GM11168 (cell line): ENCODE results near the gene PJA2.
"Not testable (repeated sequence)": the region's sequence is repeated elsewhere in the genome, so short reads cannot be mapped to it uniquely, and the experiment has no call there.

ENCODE experiments used
- in situ Hi-C: fragments of 300-500 bp; cut with MboI; formaldehyde crosslinking; loops from one replicate; pipeline ENCODE4 v1.12.0; 2022; ENCODE audit warnings: low sequenced_read_pairs; ENCODE audit not compliant: unreplicated experiment

Gene PJA2

GRCh38 chr5:109409844-109410388 lies at the start of gene PJA2:
TSS of gene PJA2 (minus strand) at chr5:109409974. CDS start at chr5:109383433, 26,541 bp downstream.
- in situ Hi-C loops: no loop called here

GRCh38 chr5:109455598-109456096 lies 45.9 kb upstream of the PJA2 start:
- in situ Hi-C loops: loop anchor here (25.0 kb wide), 3 partner anchors 543 to 968 kb away; no protein-coding TSS in a partner anchor

DNA sequence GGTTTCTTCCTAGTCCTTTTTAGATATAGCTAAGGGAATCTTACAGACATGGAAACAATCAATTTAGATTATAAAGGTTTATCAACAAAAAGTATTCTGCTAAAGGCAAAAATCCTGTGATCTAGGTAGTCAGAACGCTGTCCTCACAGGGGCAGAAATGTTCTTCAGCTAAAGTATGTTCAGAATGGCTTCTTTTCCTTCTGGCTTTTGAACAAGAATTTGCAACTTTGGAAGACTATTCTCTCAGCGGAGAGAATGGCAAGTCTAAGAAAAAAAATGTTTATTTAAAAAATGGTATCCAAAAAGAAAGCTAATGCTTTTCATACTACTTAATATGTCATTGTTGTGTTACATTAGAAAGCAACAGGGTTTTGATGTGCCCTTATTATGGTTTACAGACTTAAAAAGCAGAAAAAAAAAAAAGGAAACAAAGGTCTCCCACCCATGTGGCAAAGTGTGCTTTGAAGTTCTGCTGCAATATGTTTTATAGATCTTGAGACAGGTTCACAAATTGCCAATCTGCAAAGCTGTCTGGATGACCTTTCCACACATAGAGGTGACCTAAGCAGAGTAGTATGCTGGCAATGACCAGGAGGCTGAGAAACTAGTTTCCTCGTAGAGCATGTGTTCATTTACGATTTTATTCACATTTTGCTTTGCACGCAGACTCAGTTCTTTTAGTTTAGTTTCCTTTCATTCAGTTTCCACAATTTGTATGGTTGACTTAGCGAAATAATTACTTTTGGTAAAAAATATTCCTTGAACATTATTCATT lies 45.1 kb upstream of the PJA2 start:
- in situ Hi-C loops: loop anchor here (25.0 kb wide), 3 partner anchors 543 to 968 kb away; no protein-coding TSS in a partner anchor

DNA sequence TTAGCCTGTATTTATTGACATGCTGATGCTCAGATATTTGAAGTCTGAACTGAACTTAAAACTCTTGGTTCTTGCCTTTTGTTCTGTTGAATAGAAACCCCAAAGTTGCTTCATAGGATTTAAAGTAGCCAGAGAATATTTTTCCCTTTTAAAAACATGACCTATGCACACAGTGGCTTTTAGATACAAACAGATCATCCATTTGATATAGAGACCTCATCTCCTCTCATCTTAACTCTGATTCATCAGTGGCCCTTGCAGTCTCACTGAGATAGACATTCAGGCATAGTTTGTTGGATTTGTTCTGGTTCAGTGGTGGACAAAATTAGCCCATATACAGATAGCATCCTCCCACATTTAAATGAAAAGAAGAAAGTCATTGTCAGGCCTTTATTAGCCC lies 43.5 kb upstream of the PJA2 start:
- in situ Hi-C loops: loop anchor here (25.0 kb wide), 3 partner anchors 541 to 966 kb away; no protein-coding TSS in a partner anchor

GRCh38 chr5:109452661-109453060 lies 42.9 kb upstream of the PJA2 start:
- in situ Hi-C loops: loop anchor here (25.0 kb wide), 3 partner anchors 540 to 965 kb away; no protein-coding TSS in a partner anchor

- in situ Hi-C loops: loop anchor here (25.0 kb wide), 3 partner anchors 539 to 964 kb away; no protein-coding TSS in a partner anchor
Observed at GRCh38 chr5:109451146-109451545, 41.4 kb upstream of the PJA2 start.

DNA sequence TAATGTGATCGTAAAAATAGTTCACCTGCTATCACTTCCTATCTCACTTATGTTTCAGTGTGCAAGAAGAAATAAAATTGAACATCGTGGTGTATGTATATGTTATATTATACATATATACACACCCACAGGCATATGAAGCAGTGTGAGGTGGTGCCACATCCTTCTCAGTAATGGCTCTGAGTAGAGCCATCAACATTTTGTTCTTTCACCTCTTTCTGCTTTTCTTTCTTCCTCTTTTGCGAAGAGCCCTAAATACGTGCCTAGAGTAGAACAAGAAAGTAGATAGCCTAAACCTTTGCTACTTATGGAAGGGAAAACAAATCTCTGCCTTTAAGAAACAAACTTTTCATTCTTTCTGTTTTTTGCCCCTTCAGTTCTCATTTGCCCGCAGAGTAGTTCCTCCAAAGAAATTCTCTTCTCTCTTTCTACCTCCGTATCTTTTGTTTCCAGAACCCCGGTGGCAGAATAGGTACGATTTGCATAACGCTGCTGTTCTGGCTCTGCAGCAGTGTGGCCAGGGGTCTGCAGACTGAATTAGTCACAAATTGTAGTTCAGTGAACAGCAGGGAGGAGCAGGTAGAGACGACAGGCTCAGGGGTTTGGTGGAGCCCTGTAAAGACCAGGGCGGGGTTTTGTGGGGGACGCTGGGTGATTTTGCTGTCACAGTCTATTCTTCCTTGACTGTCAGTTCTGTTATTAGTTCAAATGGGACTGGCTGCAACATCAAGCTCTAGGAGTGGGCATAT lies 40.5 kb upstream of the PJA2 start:
- in situ Hi-C loops: loop anchor here (25.0 kb wide), 3 partner anchors 538 to 963 kb away; no protein-coding TSS in a partner anchor

DNA sequence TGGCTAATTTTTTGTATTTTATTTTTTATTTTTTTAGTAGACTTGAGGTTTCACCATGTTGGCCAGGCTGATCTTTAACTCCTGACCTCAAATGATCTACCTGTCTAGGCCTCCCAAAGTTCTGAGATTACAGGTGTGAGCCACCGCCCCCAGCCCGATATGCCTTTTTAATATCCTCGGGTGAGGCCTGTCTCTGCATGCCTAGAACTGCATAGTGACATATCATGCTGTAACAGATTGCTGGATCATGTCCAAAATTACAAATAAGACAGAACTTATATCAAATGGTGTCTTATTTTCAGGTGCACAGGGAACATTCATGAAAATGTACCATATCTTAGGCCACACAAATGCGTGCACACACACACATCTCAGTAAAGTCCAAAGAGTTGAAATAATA lies 39.1 kb upstream of the PJA2 start:
- in situ Hi-C loops: no loop called here

DNA sequence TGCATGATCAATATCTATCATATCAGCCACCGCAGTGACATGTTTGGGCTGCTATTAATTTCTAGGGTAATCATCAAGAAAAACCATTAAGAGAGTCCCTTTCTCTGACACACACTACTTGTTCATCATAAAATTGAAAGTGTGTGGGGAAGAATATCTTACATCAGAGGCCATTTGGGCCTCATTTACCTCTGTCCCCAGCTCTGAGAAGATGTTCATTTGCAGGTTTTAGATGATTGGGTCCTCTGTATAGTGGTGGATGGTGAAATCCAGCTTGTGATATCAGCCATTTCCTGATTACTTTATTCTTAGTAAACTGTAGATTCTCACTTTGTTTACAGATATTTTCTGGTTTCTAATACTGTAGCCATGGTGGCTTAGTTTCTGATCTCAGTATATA lies 29.8 kb upstream of the PJA2 start:
- in situ Hi-C loops: no loop called here

GRCh38 chr5:109426075-109426474 lies 16.3 kb upstream of the PJA2 start:
- in situ Hi-C loops: no loop called here

GRCh38 chr5:109425521-109425920 lies 15.7 kb upstream of the PJA2 start:
- in situ Hi-C loops: not testable (repeated sequence)

DNA sequence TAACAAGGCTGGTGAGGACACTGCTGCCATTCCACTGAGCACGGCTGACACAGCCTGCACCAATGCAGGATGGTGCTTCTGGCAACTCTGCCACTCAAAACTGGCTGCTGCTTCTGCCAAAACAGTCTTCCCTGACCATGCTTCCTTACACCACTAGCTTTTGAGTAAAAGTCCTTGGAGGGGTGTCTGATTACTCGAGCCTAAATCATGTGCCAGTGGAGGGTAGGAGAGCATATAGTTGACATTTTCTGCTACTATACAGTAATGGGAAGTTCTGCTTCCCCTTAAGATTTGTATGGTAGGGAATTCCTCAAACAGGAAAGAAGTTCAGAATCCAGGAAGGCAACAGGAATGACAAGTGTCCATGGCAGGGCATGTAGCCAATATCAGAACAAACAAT lies 12.2 kb upstream of the PJA2 start:
- in situ Hi-C loops: no loop called here

DNA sequence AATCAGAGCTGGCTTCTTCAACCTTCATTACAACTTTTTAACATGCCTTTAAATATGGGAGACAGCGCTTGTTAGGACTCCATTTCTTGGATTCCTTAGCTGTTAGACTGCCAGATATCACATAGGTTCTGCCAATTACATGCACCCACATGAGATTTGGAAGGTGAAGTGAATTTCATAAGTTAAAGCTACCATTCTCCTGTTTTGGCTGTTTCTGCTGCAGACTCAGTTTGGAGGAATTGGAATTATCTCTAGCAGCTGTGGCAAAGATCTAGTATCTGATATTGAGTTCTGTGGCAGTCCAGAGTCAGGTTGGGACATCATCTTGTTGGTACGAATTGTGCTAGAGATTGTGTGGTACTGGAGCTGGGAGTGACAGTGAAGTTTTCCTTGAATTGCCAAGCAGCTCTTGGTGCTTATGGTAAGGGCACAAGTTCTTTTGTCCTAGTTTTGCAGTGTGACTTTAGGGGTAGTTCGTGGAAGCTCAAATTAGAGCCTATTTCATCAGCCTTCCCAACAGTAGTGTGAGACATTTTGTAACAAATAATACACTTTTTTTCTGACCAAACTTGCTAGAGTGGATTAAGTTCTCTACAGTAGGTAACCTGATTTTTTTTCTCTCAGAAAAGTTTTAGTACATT lies 9.1 kb upstream of the PJA2 start:
- in situ Hi-C loops: no loop called here

- in situ Hi-C loops: no loop called here
Observed at GRCh38 chr5:109416882-109417281, 7.1 kb upstream of the PJA2 start.

DNA sequence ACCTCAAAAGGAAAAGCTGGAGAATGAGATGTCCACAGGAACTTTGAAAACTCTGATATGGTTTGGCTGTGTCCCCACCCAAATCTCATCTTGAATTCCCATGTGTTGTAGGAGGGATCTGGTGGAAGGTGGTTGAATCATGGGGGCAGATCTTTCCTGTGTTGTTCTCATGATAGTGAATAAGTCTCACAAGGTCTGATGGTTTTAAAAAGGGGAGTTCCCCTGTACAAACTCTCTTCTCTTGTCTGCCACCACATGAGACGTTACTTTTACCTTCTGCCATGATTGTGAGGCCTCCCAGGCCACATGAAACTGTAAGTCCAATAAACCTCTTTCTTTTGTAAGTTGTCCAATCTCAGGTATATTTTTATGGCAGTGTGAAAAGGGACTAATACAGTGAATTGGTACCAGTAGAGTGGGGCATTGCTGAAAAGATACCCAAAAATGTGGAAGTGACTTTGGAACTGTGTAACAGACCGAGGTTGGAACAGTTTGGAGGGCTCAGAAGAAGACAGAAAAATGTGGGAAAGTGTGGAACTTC lies 4.2 kb upstream of the PJA2 start:
- in situ Hi-C loops: not testable (repeated sequence)

- in situ Hi-C loops: no loop called here
Observed at GRCh38 chr5:109413458-109413857, 3.7 kb upstream of the PJA2 start.

DNA sequence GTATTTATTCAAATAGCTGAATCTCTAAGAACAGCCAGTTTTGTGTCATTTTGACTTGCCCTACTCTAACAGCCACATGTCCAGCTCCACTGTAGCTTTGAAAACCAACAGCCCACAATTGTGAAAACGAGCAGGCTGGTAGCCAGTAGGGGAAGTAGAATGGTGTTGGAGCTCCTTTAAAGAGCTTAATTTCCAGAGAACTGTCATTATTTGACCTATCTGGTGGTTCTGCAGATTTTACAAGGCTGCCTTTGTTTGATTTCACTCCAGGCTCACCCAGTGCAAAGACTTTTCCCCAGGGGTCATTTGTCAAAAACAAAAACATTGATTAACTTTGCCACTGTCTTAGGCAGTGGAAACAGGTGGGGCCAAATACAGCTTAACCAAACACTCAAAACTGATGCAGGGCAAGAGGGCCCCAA lies 3.2 kb upstream of the PJA2 start:
- in situ Hi-C loops: no loop called here

DNA sequence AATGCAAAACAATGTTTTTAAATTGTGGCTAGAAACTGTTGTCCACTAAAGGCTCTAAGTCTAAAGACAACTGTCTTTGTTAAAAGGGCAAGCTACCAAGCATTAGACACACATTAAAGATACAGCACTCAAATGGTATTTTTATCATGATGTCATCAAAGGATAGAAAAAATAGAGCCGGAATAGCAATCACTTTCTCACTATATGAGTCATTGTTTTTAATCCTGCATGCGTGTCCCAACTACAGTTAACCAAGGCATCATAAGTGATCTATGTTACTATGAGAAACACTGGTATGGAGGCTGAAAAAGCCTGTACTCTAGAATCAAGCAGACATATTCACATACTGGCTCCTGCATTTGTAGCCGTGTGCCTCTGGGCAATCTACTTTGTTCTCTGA lies 1.9 kb upstream of the PJA2 start:
- in situ Hi-C loops: no loop called here

DNA sequence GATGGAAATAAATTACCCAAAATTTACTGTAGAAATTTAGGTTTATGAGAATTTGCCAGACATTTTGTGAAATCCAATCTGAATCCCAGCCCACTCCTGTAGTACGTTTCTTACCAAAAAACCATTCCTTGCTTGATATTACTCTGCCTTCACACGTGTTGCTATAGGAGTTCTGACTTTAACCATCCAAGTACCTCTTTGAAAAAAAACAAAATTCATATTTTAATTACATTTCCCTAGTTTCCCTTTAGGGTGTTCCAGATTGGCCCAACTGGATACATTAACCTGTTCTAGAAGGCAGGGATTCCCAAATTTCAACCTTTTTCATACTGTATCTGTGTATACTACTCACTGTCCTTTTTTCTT lies 1.4 kb upstream of the PJA2 start:
- in situ Hi-C loops: no loop called here
